HL-60 (cell line): ENCODE data around the gene ALLC.

ENCODE experiments used
- POLR2AphosphoS5 ChIP-seq: IDR thresholded peaks from 2 replicates; pipeline ENCODE4 v1.6.1; 2012; ENCODE audit warnings: low read depth
- REST ChIP-seq: IDR thresholded peaks from 2 replicates; pipeline ENCODE4 v1.6.1; 2012; ENCODE audit warnings: low read depth; ENCODE audit not compliant: insufficient replicate concordance
- SPI1 ChIP-seq: IDR thresholded peaks from 2 replicates; pipeline ENCODE4 v1.6.1; 2012; ENCODE audit warnings: low read depth, mild to moderate bottlenecking, borderline replicate concordance
- TF ChIP-seq, protein P1 (sequence below): IDR thresholded peaks from one replicate; pipeline ENCODE4 v1.5.1; 2011; ENCODE audit warnings: low read length, control low read depth, inconsistent platforms; ENCODE audit not compliant: insufficient read depth

DNA sequence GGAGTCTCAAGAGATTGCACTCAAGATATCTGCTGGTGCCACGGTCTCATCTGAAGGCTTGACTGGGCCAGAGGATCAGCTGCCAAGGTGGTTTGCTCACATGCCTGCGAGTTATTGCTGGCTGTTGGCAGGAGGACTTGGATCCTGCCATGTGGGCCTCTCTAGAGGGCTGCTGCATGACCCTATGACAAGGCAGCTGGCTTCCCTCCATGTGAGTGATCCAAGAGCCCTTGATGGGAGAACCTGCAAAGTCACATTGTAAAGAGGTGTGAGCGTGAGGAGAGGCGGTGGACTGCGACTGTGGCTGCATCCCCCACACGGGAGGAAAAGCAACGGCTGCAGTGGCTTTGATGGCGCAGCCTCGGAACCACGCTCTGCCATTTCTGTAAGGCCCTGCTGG lies 4.0 kb upstream of the ALLC start:
- TF ChIP-seq REST (no peak), POLR2AphosphoS5 (no peak), SPI1 (no peak)
- TF ChIP-seq, protein P1, sequence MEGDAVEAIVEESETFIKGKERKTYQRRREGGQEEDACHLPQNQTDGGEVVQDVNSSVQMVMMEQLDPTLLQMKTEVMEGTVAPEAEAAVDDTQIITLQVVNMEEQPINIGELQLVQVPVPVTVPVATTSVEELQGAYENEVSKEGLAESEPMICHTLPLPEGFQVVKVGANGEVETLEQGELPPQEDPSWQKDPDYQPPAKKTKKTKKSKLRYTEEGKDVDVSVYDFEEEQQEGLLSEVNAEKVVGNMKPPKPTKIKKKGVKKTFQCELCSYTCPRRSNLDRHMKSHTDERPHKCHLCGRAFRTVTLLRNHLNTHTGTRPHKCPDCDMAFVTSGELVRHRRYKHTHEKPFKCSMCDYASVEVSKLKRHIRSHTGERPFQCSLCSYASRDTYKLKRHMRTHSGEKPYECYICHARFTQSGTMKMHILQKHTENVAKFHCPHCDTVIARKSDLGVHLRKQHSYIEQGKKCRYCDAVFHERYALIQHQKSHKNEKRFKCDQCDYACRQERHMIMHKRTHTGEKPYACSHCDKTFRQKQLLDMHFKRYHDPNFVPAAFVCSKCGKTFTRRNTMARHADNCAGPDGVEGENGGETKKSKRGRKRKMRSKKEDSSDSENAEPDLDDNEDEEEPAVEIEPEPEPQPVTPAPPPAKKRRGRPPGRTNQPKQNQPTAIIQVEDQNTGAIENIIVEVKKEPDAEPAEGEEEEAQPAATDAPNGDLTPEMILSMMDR = no peak
